ENCODE data around the gene GLP2R. TPM values are rescaled to one million over a fixed set of nuclear protein-coding genes. Genes with fewer than 3 reads are reported as not detected.

The GLP2R gene
- total and polyA plus RNA-seq, 2 of the 8 experiments (the other 6 are each of a cell fraction or from before 2014, with no cell fraction given): not detected

- TF ChIP-seq, protein P1, sequence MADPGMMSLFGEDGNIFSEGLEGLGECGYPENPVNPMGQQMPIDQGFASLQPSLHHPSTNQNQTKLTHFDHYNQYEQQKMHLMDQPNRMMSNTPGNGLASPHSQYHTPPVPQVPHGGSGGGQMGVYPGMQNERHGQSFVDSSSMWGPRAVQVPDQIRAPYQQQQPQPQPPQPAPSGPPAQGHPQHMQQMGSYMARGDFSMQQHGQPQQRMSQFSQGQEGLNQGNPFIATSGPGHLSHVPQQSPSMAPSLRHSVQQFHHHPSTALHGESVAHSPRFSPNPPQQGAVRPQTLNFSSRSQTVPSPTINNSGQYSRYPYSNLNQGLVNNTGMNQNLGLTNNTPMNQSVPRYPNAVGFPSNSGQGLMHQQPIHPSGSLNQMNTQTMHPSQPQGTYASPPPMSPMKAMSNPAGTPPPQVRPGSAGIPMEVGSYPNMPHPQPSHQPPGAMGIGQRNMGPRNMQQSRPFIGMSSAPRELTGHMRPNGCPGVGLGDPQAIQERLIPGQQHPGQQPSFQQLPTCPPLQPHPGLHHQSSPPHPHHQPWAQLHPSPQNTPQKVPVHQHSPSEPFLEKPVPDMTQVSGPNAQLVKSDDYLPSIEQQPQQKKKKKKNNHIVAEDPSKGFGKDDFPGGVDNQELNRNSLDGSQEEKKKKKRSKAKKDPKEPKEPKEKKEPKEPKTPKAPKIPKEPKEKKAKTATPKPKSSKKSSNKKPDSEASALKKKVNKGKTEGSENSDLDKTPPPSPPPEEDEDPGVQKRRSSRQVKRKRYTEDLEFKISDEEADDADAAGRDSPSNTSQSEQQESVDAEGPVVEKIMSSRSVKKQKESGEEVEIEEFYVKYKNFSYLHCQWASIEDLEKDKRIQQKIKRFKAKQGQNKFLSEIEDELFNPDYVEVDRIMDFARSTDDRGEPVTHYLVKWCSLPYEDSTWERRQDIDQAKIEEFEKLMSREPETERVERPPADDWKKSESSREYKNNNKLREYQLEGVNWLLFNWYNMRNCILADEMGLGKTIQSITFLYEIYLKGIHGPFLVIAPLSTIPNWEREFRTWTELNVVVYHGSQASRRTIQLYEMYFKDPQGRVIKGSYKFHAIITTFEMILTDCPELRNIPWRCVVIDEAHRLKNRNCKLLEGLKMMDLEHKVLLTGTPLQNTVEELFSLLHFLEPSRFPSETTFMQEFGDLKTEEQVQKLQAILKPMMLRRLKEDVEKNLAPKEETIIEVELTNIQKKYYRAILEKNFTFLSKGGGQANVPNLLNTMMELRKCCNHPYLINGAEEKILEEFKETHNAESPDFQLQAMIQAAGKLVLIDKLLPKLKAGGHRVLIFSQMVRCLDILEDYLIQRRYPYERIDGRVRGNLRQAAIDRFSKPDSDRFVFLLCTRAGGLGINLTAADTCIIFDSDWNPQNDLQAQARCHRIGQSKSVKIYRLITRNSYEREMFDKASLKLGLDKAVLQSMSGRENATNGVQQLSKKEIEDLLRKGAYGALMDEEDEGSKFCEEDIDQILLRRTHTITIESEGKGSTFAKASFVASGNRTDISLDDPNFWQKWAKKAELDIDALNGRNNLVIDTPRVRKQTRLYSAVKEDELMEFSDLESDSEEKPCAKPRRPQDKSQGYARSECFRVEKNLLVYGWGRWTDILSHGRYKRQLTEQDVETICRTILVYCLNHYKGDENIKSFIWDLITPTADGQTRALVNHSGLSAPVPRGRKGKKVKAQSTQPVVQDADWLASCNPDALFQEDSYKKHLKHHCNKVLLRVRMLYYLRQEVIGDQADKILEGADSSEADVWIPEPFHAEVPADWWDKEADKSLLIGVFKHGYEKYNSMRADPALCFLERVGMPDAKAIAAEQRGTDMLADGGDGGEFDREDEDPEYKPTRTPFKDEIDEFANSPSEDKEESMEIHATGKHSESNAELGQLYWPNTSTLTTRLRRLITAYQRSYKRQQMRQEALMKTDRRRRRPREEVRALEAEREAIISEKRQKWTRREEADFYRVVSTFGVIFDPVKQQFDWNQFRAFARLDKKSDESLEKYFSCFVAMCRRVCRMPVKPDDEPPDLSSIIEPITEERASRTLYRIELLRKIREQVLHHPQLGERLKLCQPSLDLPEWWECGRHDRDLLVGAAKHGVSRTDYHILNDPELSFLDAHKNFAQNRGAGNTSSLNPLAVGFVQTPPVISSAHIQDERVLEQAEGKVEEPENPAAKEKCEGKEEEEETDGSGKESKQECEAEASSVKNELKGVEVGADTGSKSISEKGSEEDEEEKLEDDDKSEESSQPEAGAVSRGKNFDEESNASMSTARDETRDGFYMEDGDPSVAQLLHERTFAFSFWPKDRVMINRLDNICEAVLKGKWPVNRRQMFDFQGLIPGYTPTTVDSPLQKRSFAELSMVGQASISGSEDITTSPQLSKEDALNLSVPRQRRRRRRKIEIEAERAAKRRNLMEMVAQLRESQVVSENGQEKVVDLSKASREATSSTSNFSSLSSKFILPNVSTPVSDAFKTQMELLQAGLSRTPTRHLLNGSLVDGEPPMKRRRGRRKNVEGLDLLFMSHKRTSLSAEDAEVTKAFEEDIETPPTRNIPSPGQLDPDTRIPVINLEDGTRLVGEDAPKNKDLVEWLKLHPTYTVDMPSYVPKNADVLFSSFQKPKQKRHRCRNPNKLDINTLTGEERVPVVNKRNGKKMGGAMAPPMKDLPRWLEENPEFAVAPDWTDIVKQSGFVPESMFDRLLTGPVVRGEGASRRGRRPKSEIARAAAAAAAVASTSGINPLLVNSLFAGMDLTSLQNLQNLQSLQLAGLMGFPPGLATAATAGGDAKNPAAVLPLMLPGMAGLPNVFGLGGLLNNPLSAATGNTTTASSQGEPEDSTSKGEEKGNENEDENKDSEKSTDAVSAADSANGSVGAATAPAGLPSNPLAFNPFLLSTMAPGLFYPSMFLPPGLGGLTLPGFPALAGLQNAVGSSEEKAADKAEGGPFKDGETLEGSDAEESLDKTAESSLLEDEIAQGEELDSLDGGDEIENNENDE (IDR thresholded peaks at IDR 0.05; ENCODE audit: insufficient replicate concordance, low read length): no peak
- no peak for TF ChIP-seq BACH1 (IDR thresholded peaks at IDR 0.05; ENCODE audit: low read length)
- TF ChIP-seq SUZ12 (IDR thresholded peaks at IDR 0.05; ENCODE audit: low read length): no peak
These were observed 75.1 kb downstream of the GLP2R start (continued) for GRCh38 chr17:9900784-9901183.

Measured in H1 (cell line).